ENCODE results near the gene CHCHD5.

The CHCHD5 gene

DNA sequence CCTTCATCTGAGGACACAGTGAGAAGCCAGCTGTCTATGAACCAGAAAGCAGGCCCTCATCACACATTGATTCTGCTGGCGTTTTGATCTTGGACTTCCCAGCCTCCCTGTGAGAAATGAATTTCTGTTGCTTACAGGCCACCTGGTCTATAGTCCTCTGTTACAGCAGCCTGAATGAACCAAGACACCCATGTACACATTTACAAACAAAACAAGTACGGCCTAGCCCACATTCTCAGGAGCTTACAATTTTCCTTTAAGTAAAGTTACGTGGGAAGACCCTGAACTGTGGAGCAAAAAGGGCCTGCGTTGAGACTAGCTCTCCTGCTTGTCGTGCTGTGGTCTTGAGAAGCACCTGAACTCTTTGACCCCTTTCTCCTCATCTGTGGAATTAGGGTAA, 49.3 kb downstream of the CHCHD5 start:
- no peak overlapping the region for H3K4me3 ChIP-seq (ENCODE audit: low read depth, low read length)
- DNase-seq (ENCODE audit: low read depth), result no peak
- TF ChIP-seq, protein P1, sequence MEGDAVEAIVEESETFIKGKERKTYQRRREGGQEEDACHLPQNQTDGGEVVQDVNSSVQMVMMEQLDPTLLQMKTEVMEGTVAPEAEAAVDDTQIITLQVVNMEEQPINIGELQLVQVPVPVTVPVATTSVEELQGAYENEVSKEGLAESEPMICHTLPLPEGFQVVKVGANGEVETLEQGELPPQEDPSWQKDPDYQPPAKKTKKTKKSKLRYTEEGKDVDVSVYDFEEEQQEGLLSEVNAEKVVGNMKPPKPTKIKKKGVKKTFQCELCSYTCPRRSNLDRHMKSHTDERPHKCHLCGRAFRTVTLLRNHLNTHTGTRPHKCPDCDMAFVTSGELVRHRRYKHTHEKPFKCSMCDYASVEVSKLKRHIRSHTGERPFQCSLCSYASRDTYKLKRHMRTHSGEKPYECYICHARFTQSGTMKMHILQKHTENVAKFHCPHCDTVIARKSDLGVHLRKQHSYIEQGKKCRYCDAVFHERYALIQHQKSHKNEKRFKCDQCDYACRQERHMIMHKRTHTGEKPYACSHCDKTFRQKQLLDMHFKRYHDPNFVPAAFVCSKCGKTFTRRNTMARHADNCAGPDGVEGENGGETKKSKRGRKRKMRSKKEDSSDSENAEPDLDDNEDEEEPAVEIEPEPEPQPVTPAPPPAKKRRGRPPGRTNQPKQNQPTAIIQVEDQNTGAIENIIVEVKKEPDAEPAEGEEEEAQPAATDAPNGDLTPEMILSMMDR (IDR thresholded peaks at IDR 0.05; ENCODE audit: low read depth, low read length, missing control alignments), result no peak

DNA sequence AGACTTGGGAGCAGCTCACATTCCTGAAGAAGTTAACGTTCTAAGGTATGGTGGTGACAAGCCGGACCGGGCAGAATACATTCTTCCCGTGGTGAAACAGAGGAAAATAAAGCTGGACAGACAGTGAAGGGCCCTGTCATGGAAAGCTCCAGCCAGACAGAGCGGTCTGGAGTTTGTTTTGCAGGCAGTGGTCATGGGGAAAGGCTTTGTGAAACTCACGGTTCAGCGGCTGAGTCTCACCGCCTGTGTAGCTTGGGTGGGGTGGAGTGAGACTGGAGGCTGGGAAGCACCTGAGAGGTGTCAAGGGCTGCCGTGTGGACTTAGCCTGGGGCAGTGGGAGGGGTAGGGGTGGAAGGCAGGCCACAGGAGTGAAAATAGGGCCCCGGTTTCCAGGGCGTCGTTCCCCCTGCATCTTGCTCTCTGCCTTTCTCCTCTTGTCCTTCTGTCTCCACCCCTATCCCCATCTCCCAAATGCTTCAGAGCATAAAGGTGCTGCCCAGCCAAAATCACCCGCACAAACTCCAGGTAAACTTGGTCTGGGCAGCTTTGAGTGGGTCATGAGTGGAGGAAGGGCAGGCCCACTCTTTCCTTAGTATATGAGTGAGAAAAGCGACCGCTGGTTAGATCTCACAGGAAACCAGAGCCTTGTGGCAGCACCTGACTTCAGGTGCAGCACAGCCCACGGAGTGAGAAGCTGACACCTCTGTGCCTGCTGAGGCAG, 49.9 kb downstream of the CHCHD5 start:
- H3K4me3 ChIP-seq (ENCODE audit: low read depth, low read length), result no peak overlapping the region
- TF ChIP-seq, protein P1 (IDR thresholded peaks at IDR 0.05; ENCODE audit: low read depth, low read length, missing control alignments), result no peak
- DNase-seq (ENCODE audit: low read depth), result no peak

DNA sequence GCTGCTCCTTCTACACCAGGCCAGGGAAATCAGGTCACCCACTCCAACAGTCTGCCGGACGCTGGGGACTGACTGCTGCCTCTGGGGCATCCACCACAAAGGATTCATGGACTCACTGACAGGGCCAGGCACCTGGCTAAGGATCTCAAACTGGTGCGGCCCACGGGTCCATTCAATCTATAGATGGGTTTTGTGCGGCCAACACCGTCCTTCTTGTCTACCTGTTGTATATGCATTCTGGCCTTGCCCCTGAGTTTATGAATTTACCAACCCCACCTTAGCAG, 50.4 kb downstream of the CHCHD5 start:
- DNase-seq (ENCODE audit: low read depth), result no peak
- no peak overlapping the region for H3K4me3 ChIP-seq (ENCODE audit: low read depth, low read length)
- TF ChIP-seq, protein P1 (IDR thresholded peaks at IDR 0.05; ENCODE audit: low read depth, low read length, missing control alignments), result no peak

DNA sequence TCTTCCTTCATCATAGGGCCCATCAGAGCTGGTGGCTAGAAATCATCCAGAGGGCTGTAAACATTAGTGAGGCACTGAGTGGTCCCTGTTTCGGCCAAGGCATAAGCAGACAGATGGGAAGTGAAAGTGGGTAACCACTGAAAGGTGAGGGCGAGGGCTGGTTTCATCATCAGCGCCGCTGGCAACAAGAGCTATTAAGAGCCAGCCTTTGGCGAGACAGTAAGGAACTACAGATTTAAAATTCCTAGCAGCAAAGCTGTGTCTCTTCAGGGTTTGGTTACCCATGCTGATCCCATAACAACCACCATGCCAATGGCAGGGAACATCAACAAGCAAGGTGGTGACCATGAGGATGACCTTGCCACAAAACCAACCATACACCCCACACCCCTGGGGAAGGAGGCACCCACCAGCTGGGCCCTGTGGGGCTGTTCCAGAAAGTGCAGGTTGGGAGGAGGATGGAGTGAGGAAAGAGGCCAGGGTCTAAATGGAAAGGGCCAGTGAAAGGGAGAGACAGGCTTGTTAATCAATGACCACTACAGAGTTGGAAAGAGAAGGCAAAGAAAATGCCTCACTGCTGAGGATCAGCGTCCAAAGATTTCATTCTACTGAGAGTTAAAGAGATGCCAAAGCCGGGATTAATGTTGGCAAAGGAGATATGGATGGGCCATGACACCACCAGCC, 52.3 kb downstream of the CHCHD5 start:
- TF ChIP-seq, protein P1 (IDR thresholded peaks at IDR 0.05; ENCODE audit: low read depth, low read length, missing control alignments), result no peak
- H3K4me3 ChIP-seq (ENCODE audit: low read depth, low read length), result no peak overlapping the region
- DNase-seq (ENCODE audit: low read depth), result no peak

DNA sequence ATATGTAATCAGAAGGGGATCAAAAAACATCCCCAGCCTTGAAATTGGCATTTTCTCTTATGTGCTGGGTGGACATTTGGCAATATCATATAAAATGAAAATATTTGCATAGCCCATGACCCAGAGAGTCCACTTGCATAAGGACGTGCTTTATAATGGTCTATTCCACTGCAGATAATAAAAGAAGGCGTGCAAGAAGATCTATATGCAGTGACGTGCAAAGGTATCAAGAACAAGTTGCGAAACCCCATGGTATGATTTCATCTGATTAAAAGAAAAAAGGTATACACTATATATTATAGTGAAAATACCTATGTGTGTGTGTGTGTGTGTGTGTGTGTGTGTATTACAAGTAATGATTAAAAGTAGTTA, 52.9 kb downstream of the CHCHD5 start:
- no peak for DNase-seq (ENCODE audit: low read depth)
- TF ChIP-seq, protein P1 (IDR thresholded peaks at IDR 0.05; ENCODE audit: low read depth, low read length, missing control alignments), result no peak
- H3K4me3 ChIP-seq (ENCODE audit: low read depth, low read length), result no peak overlapping the region

Measured in GM12864 (cell line).